ENCODE data around the gene ADAMTS17. TPM values are rescaled to one million over a fixed set of nuclear protein-coding genes. Genes with fewer than 3 reads are reported as not detected.
"Not testable (repeated sequence)": the region's sequence is repeated elsewhere in the genome, so short reads cannot be mapped to it uniquely, and the experiment has no call there.

ADAMTS17 gene
- polyA plus RNA-seq, 10 donors, result 3.6 to 8.1 (median 5.5) TPM

GRCh38 chr15:100339999-100340398 lies 1.8 kb downstream of the ADAMTS17 start:
- DNase-seq, result no peak

- not testable (repeated sequence) for DNase-seq
Observed at GRCh38 chr15:100339451-100339850, 2.3 kb downstream of the ADAMTS17 start.

GRCh38 chr15:100338971-100339444 lies 2.8 kb downstream of the ADAMTS17 start:
- peak; percentile 56 to 82 (median 75) for DNase-seq

- no peak for DNase-seq
Observed at GRCh38 chr15:100338247-100338646, 3.5 kb downstream of the ADAMTS17 start.

- no peak for DNase-seq
Observed at GRCh38 chr15:100337096-100338044, 4.4 kb downstream of the ADAMTS17 start.

- no peak for DNase-seq
Observed at GRCh38 chr15:100336061-100336460, 5.7 kb downstream of the ADAMTS17 start.

- peak in 1 of 3 donors; percentile 40 for DNase-seq
Observed at GRCh38 chr15:100335335-100335999, 6.3 kb downstream of the ADAMTS17 start.

- no peak for DNase-seq
Observed at GRCh38 chr15:100334905-100335304, 6.9 kb downstream of the ADAMTS17 start.

- no peak for DNase-seq
Observed at GRCh38 chr15:100334456-100334855, 7.3 kb downstream of the ADAMTS17 start.

GRCh38 chr15:100334015-100334414 lies 7.8 kb downstream of the ADAMTS17 start:
- no peak for DNase-seq

- no peak for DNase-seq
Observed at GRCh38 chr15:100333236-100333635, 8.5 kb downstream of the ADAMTS17 start.

- DNase-seq, result no peak
Observed at GRCh38 chr15:100332721-100333120, 9.1 kb downstream of the ADAMTS17 start.

- no peak for DNase-seq
Observed at GRCh38 chr15:100332231-100332630, 9.5 kb downstream of the ADAMTS17 start.

GRCh38 chr15:100330629-100331215 lies 11.1 kb downstream of the ADAMTS17 start:
- no peak for DNase-seq

- no peak for DNase-seq
Observed at GRCh38 chr15:100330221-100330620, 11.6 kb downstream of the ADAMTS17 start.

GRCh38 chr15:100328796-100329195 lies 13.0 kb downstream of the ADAMTS17 start:
- no peak for DNase-seq

- no peak for DNase-seq
Observed at GRCh38 chr15:100318880-100319279, 22.9 kb downstream of the ADAMTS17 start.

GRCh38 chr15:100314809-100315400 lies 26.9 kb downstream of the ADAMTS17 start:
- no peak for DNase-seq

- DNase-seq, result peak; percentile 54 to 91 (median 80)
Observed at GRCh38 chr15:100311833-100312476, 29.8 kb downstream of the ADAMTS17 start.

- DNase-seq, result peak; percentile 77 to 95 (median 87)
Observed at GRCh38 chr15:100311154-100311625, 30.6 kb downstream of the ADAMTS17 start.

GRCh38 chr15:100310513-100311153 lies 31.1 kb downstream of the ADAMTS17 start:
- DNase-seq, result peak in 1 of 3 donors; percentile 62
